Measurements from ENCODE around the gene NXNL1.
A peak's percentile ranks its signal among the peaks of the same experiment; 100 is the strongest.

NXNL1 gene

DNA sequence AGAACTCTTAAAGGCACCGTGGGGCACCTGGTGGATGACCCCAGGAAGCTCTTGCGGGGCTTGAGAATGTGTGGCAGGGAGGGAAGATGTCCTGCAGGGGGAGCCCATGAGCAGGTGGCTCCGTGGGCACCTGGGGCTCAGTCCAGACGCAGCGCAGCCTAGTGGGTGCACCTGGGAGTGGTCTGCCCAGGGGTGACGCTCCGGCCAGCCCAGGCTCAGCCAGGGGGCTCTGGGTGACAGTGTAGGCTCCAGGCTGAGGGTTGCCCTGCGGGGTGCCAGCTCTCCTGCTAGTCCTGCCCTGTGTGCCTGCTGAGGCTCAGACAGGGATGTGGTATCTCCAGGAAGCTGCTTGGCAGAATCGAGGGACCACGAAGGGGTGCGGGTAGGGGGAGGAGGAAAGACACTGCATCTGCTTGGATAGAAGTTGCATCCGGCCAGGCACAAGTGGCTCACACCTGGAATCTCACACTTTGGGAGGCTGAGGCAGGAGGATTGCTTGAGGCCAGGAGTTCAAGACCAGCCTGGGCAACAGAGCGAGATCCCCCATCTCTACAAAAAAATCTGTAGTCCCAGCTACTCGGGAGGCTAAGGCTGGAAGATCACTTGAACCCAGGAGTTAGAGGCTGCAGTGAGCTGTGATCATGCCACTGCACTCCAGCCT, 35.7 kb upstream of the NXNL1 start:
- TF ChIP-seq FOXP2 (optimal IDR thresholded peaks at IDR 0.05; ENCODE audit: borderline replicate concordance, extremely low read depth, extremely low read length, insufficient read depth) (peak; percentile 74), SIN3A (IDR thresholded peaks at IDR 0.05; ENCODE audit: borderline replicate concordance, insufficient read depth, low read length) (no peak)

DNA sequence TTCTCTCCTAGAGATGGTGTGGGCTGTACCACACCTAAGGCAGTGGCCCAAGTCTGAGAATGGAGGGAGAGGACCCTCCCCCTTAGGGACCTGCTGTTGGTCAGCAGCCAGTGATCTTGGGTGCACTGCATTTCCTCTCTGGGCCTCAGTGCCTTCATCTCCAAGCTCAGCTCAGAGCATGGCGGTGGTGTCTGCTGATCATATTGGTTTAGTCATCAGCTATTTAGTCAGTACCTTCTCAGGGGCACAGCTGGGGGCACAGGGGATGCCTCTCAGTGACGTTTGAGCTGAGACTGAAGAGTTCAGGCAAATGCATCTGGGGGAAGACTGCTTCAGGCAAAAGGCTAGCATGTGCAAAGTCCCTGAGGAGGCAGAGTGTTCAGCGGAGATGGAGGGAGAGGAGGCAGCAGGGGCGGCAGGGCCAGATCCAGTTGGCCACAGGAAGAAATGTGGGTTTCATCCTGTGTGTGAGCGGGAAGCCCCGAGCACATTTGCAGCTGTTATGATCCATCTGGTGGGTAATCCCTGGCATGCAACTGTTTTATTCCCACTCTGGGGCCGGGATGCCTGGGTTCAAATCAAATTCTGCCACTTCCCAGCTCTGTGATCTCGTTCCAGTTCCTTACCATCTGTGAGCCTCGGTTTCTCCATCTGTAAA, 35.0 kb upstream of the NXNL1 start:
- TF ChIP-seq POLR2AphosphoS5 (IDR thresholded peaks at IDR 0.05; ENCODE audit: low read depth, low read length) (no peak), TAF1 (IDR thresholded peaks at IDR 0.05; ENCODE audit: borderline replicate concordance, insufficient read depth, low read length) (no peak), FOXP2 (optimal IDR thresholded peaks at IDR 0.05; ENCODE audit: borderline replicate concordance, extremely low read depth, extremely low read length, insufficient read depth) (no peak), SIN3A (IDR thresholded peaks at IDR 0.05; ENCODE audit: borderline replicate concordance, insufficient read depth, low read length) (no peak)
- TF ChIP-seq, protein P1, sequence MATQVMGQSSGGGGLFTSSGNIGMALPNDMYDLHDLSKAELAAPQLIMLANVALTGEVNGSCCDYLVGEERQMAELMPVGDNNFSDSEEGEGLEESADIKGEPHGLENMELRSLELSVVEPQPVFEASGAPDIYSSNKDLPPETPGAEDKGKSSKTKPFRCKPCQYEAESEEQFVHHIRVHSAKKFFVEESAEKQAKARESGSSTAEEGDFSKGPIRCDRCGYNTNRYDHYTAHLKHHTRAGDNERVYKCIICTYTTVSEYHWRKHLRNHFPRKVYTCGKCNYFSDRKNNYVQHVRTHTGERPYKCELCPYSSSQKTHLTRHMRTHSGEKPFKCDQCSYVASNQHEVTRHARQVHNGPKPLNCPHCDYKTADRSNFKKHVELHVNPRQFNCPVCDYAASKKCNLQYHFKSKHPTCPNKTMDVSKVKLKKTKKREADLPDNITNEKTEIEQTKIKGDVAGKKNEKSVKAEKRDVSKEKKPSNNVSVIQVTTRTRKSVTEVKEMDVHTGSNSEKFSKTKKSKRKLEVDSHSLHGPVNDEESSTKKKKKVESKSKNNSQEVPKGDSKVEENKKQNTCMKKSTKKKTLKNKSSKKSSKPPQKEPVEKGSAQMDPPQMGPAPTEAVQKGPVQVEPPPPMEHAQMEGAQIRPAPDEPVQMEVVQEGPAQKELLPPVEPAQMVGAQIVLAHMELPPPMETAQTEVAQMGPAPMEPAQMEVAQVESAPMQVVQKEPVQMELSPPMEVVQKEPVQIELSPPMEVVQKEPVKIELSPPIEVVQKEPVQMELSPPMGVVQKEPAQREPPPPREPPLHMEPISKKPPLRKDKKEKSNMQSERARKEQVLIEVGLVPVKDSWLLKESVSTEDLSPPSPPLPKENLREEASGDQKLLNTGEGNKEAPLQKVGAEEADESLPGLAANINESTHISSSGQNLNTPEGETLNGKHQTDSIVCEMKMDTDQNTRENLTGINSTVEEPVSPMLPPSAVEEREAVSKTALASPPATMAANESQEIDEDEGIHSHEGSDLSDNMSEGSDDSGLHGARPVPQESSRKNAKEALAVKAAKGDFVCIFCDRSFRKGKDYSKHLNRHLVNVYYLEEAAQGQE (IDR thresholded peaks at IDR 0.05; ENCODE audit: insufficient read depth in 1 of 2, low read depth in 2 of 2, low read length in 2 of 2) = no peak

DNA sequence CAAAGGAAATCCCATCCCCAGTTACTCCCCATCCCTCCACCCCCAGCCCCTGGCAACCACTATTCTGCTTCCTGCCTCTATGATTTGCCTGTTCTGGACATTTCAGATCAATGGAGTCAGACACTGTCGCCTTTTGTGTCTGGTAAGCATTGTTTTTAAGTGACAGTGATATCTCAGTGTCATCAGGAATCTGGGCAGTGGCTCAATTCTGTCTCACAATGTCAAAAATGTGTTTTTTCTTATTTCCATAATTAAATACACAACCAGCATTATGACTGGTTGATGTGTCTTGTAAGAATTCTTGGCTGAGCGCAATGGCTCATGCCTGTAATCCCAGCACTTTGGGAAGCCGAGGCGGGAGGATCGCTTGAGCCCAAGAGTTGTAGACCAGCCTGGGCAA, 30.6 kb upstream of the NXNL1 start:
- TF ChIP-seq FOXP2 (optimal IDR thresholded peaks at IDR 0.05; ENCODE audit: borderline replicate concordance, extremely low read depth, extremely low read length, insufficient read depth) = no peak
- TF ChIP-seq TAF1 (IDR thresholded peaks at IDR 0.05; ENCODE audit: borderline replicate concordance, insufficient read depth, low read length) = no peak
- no peak for TF ChIP-seq POLR2AphosphoS5 (IDR thresholded peaks at IDR 0.05; ENCODE audit: low read depth, low read length)
- no peak for TF ChIP-seq SIN3A (IDR thresholded peaks at IDR 0.05; ENCODE audit: borderline replicate concordance, insufficient read depth, low read length)
- TF ChIP-seq, protein P1 (IDR thresholded peaks at IDR 0.05; ENCODE audit: insufficient read depth in 1 of 2, low read depth in 2 of 2, low read length in 2 of 2) = no peak

DNA sequence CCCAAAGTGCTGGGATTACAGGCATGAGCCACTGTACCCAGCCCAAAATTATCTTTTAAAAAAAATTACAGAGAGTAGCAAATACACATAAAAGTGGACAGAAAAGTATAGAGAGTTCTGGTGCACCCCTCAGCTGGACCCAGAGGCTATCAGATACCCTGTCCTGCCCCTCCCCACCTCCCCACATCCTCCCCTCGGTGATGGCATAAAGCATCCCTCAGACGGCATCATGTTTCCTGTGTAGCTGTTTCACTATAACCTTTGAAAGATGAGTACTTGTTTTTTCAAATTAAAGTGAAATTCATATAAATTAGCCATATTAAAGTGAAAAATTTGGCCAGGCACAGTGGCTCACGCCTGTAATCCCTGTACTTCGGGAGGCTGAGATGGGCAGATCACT, 29.7 kb upstream of the NXNL1 start:
- TF ChIP-seq, protein P1 (IDR thresholded peaks at IDR 0.05; ENCODE audit: insufficient read depth in 1 of 2, low read depth in 2 of 2, low read length in 2 of 2) = no peak
- TF ChIP-seq SIN3A (IDR thresholded peaks at IDR 0.05; ENCODE audit: borderline replicate concordance, insufficient read depth, low read length) = no peak
- no peak for TF ChIP-seq POLR2AphosphoS5 (IDR thresholded peaks at IDR 0.05; ENCODE audit: low read depth, low read length)
- TF ChIP-seq TAF1 (IDR thresholded peaks at IDR 0.05; ENCODE audit: borderline replicate concordance, insufficient read depth, low read length) = no peak
- TF ChIP-seq FOXP2 (optimal IDR thresholded peaks at IDR 0.05; ENCODE audit: borderline replicate concordance, extremely low read depth, extremely low read length, insufficient read depth) = no peak

DNA sequence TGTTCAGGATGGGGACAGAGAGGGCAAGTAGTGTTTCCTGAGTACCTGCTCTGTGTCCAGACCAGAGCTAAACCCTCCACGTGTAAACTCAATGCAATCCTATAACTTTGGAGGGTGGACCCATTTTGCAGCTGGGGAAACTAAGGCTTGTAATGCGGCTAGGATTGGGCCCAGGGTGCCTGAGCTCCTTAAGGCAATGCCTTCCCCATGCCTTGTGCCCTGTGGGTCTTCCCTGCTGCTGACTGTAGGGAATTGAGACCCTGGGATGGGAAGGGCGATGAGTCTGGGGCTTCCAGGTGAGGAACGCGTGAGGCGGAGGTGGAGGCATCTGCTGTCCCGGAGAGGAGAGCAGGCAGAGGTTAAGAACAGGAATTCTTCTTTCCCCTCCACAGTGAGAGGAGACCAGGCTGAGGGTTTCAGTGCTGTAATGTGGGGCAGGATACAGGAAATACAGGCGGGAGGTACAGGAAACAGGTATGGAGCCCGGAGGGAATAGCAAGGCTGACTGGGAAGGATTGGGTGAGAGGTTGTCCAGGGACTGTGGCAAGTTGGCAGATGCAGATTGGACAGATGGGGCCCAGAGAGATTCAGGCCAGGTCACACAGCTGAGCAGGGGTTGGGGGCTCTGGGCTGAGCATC, 28.8 kb upstream of the NXNL1 start:
- no peak for TF ChIP-seq TAF1 (IDR thresholded peaks at IDR 0.05; ENCODE audit: borderline replicate concordance, insufficient read depth, low read length)
- TF ChIP-seq SIN3A (IDR thresholded peaks at IDR 0.05; ENCODE audit: borderline replicate concordance, insufficient read depth, low read length) = no peak
- no peak for TF ChIP-seq POLR2AphosphoS5 (IDR thresholded peaks at IDR 0.05; ENCODE audit: low read depth, low read length)
- TF ChIP-seq FOXP2 (optimal IDR thresholded peaks at IDR 0.05; ENCODE audit: borderline replicate concordance, extremely low read depth, extremely low read length, insufficient read depth) = no peak
- TF ChIP-seq, protein P1 (IDR thresholded peaks at IDR 0.05; ENCODE audit: insufficient read depth in 1 of 2, low read depth in 2 of 2, low read length in 2 of 2) = no peak
